Fibroblast of skin of back (primary cell): Measurements from ENCODE around the gene GLRX5.
A peak's percentile ranks its signal among the peaks of the same experiment; 100 is the strongest.

Experiments
- DNase-seq: peaks from one replicate; pipeline ENCODE4 v3.0.0-alpha.2; 2013

The GLRX5 gene

GRCh38 chr14:95536036-95536593 lies 1.3 kb downstream of the GLRX5 start:
- DNase-seq = no peak

- DNase-seq = no peak
Observed at GRCh38 chr14:95536671-95537070, 1.8 kb downstream of the GLRX5 start.

- no peak for DNase-seq
Observed at GRCh38 chr14:95537298-95538089, 2.6 kb downstream of the GLRX5 start.

GRCh38 chr14:95538801-95539509 lies 4.1 kb downstream of the GLRX5 start:
- no peak for DNase-seq

- DNase-seq = no peak
Observed at GRCh38 chr14:95540236-95540855, 5.5 kb downstream of the GLRX5 start.

- DNase-seq = no peak
Observed at GRCh38 chr14:95541346-95541745, 6.5 kb downstream of the GLRX5 start.

GRCh38 chr14:95541932-95542930 lies 7.4 kb downstream of the GLRX5 start:
- DNase-seq = no peak

GRCh38 chr14:95543021-95543420 lies 8.2 kb downstream of the GLRX5 start:
- no peak for DNase-seq

- no peak for DNase-seq
Observed at GRCh38 chr14:95544588-95544987, 9.7 kb downstream of the GLRX5 start.

- peak; percentile 91 for DNase-seq
Observed at GRCh38 chr14:95545515-95546168, 10.8 kb downstream of the GLRX5 start.

- DNase-seq = no peak
Observed at GRCh38 chr14:95547272-95547625, 12.4 kb downstream of the GLRX5 start.

GRCh38 chr14:95547626-95548327 lies 12.9 kb downstream of the GLRX5 start:
- DNase-seq = peak; percentile 66

GRCh38 chr14:95548328-95548929 lies 13.6 kb downstream of the GLRX5 start:
- no peak for DNase-seq

- no peak for DNase-seq
Observed at GRCh38 chr14:95549656-95550585, 15.1 kb downstream of the GLRX5 start.

- no peak for DNase-seq
Observed at GRCh38 chr14:95551435-95551834, 16.6 kb downstream of the GLRX5 start.

GRCh38 chr14:95553141-95553540 lies 18.3 kb downstream of the GLRX5 start:
- DNase-seq = no peak

- no peak for DNase-seq
Observed at GRCh38 chr14:95555053-95555452, 20.2 kb downstream of the GLRX5 start.

- no peak for DNase-seq
Observed at GRCh38 chr14:95557291-95557690, 22.4 kb downstream of the GLRX5 start.

- DNase-seq = no peak
Observed at GRCh38 chr14:95557832-95558231, 23.0 kb downstream of the GLRX5 start.
